Testis (tissue), 3 donors: ENCODE data around the gene RFT1. TPM values are rescaled to one million over a fixed set of nuclear protein-coding genes. Genes with fewer than 3 reads are reported as not detected.

Source experiments
- DNase-seq: peaks from one replicate; pipeline ENCODE4 v3.0.0-alpha.2; 2019
- H3K27ac ChIP-seq, 2 donors: fragments of 200-600 bp; sonication (generic); one replicate each; pipeline ENCODE4 v1.5.1; 2019
- H3K27me3 ChIP-seq: fragments of 200-600 bp; sonication (generic); one replicate; pipeline ENCODE4 v1.5.1; 2019
- H3K36me3 ChIP-seq: fragments of 200-600 bp; sonication (generic); one replicate; pipeline ENCODE4 v1.5.1; 2017; ENCODE audit warnings: low read depth; ENCODE audit errors: missing control alignments
- H3K4me1 ChIP-seq: fragments of 200-600 bp; sonication (generic); one replicate; pipeline ENCODE4 v1.5.1; 2019
- H3K4me3 ChIP-seq, 2 donors: fragments of 200-600 bp; sonication (generic); one replicate each; pipeline ENCODE4 v1.5.1; 2017 to 2019
- H3K9me3 ChIP-seq: fragments of 200-600 bp; sonication (generic); one replicate; pipeline ENCODE4 v1.5.1; 2017
- POLR2A ChIP-seq: fragments of 450-650 bp; IDR thresholded peaks from one replicate; pipeline ENCODE4 v1.6.1; 2017; ENCODE audit warnings: antibody characterized with exemption, mild to moderate bottlenecking, moderate library complexity
- WGBS, 2 donors: methylation state at CpG; one replicate each; pipeline ENCODE4 v1.1.5; 2018; 5-methylcytosine and 5-hydroxymethylcytosine counted together
- intact Hi-C: fragments of 100-400 bp; cut with DNase I; formaldehyde crosslinking; loops from one replicate; pipeline ENCODE4 v1.15.1; 2023; ENCODE audit warnings: low total_unique reads
- polyA plus RNA-seq: library from polyadenylated mRNA; stranded (reverse); fragments of 350-450 nt; fragmentation: Illumina TruSeq; extraction: RNeasy Lipid Tissue Mini Kit (QIAGEN cat#74804); gene quantifications from one replicate; pipeline ENCODE4 v1.2.3, GENCODE V29; 2014; ENCODE audit warnings: low read depth, low replicate concordance; ENCODE audit not compliant: insufficient read depth
- total RNA-seq, 2 donors: library from RNA; depleted of rRNA; stranded (reverse); fragments of >200 nt; gene quantifications; one replicate each; pipeline ENCODE4 v1.2.3, GENCODE V29; 2016
- TF ChIP-seq, protein P1 (sequence below), 3 experiments: fragments of 450-650 bp in 2 of 3; fragments of 200-600 bp in 1 of 3; sonication (generic) in 1 of 3; IDR thresholded peaks; one replicate each; pipeline ENCODE4 v1.5.1; 2016 to 2019; ENCODE audit warnings: antibody characterized with exemption in 3 of 3, mild to moderate bottlenecking in 2 of 3, moderate library complexity in 1 of 3

Gene RFT1
- total and polyA plus RNA-seq, 3 donors from 2014 or later, result 27.2 to 36.8 (median 33.9) TPM

- Histone ChIP-seq H3K4me3 (no peak overlapping the region), H3K9me3 (no peaks in the 10 kb centered on the region), H3K27ac (no peak overlapping the region), H3K36me3 (no peaks in the 10 kb centered on the region), H3K4me1 (no peaks in the 10 kb centered on the region), H3K27me3 (no peaks in the 10 kb centered on the region)
- 83 to 88% methylated on average over 7 to 11 of the region's 11 CpGs for WGBS, 2 donors
- no peak for TF ChIP-seq POLR2A
- TF ChIP-seq, protein P1, sequence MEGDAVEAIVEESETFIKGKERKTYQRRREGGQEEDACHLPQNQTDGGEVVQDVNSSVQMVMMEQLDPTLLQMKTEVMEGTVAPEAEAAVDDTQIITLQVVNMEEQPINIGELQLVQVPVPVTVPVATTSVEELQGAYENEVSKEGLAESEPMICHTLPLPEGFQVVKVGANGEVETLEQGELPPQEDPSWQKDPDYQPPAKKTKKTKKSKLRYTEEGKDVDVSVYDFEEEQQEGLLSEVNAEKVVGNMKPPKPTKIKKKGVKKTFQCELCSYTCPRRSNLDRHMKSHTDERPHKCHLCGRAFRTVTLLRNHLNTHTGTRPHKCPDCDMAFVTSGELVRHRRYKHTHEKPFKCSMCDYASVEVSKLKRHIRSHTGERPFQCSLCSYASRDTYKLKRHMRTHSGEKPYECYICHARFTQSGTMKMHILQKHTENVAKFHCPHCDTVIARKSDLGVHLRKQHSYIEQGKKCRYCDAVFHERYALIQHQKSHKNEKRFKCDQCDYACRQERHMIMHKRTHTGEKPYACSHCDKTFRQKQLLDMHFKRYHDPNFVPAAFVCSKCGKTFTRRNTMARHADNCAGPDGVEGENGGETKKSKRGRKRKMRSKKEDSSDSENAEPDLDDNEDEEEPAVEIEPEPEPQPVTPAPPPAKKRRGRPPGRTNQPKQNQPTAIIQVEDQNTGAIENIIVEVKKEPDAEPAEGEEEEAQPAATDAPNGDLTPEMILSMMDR (IDR thresholded peaks at IDR 0.05), result no peak
- intact Hi-C loops, result no loop called here
- DNase-seq, result no peak
Measured at GRCh38 chr3:53147151-53147902, 17.1 kb upstream of the RFT1 start.

DNA sequence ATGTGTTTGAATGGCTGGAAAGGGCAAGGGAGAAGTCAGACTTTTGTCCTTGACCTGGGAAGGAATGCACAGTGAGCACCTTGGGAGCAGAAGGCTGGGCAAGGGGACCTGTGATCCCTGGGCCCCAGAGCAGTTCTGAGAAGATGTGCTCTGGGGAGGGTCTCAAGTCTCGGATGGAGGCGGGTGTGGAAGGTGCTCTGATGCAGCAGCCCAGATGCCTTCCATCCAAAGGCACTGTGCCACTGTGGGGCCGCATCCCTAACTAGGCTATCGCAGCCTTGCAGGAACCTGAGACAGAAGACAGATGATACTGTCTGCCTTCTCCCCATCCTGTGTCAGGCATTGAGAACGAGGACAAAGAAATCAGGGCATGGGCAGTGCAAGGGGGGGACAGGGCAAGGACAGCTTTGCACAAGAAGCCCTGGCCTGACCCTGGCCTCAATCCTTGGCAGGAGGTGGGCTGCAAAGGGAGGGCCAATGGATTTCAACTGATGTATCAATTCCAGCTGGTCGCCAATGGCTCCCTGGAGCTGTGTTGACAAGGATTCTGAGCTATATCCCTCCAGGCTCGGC lies 16.2 kb upstream of the RFT1 start:
- 64 to 88% methylated on average over 7 of the region's 7 CpGs for WGBS, 2 donors
- Histone ChIP-seq H3K4me3 (no peak overlapping the region), H3K27ac (no peak overlapping the region), H3K4me1 (no peaks in the 10 kb centered on the region), H3K27me3 (no peaks in the 10 kb centered on the region), H3K9me3 (no peaks in the 10 kb centered on the region), H3K36me3 (no peaks in the 10 kb centered on the region)
- intact Hi-C loops, result no loop called here
- no peak for DNase-seq
- no peak for TF ChIP-seq POLR2A
- TF ChIP-seq, protein P1 (IDR thresholded peaks at IDR 0.05), result no peak

DNA sequence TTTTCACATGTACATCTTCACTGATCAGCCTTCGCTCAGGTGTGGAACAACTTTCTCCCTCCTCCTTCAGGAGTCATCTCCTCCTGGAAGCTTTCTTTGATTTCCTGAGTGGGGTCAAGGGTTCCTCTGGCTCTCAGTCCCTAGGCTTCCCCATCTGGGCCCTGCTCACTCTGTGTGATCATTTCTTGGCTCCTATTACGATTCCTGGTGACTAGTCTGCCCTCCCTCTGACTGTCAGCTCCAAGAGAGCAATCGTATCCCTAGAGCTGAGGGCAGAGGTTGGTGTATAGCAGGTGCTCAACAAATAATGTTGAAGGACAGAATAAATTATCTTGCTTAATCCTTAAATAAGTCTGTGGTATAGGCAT lies 15.5 kb upstream of the RFT1 start:
- intact Hi-C loops, result no loop called here
- TF ChIP-seq, protein P1 (IDR thresholded peaks at IDR 0.05), result no peak
- no peak for TF ChIP-seq POLR2A
- Histone ChIP-seq H3K4me1 (no peaks in the 10 kb centered on the region), H3K36me3 (no peaks in the 10 kb centered on the region), H3K27ac (no peak overlapping the region), H3K4me3 (no peak overlapping the region), H3K9me3 (no peaks in the 10 kb centered on the region), H3K27me3 (no peaks in the 10 kb centered on the region)
- DNase-seq, result no peak
- WGBS, 2 donors, result 79 to 89% methylated on average over 3 of the region's 3 CpGs

GRCh38 chr3:53144862-53145712 lies 14.9 kb upstream of the RFT1 start:
- WGBS, 2 donors, result 85 to 86% methylated on average over 8 to 11 of the region's 11 CpGs
- Histone ChIP-seq H3K36me3 (no peaks in the 10 kb centered on the region), H3K4me3 (no peak overlapping the region), H3K27ac (no peak overlapping the region), H3K27me3 (no peaks in the 10 kb centered on the region), H3K9me3 (no peaks in the 10 kb centered on the region), H3K4me1 (no peaks in the 10 kb centered on the region)
- TF ChIP-seq, protein P1 (IDR thresholded peaks at IDR 0.05), result no peak
- no peak for TF ChIP-seq POLR2A
- DNase-seq, result no peak
- intact Hi-C loops, result no loop called here
